ENCODE measurements around the gene CCL2.

DNA sequence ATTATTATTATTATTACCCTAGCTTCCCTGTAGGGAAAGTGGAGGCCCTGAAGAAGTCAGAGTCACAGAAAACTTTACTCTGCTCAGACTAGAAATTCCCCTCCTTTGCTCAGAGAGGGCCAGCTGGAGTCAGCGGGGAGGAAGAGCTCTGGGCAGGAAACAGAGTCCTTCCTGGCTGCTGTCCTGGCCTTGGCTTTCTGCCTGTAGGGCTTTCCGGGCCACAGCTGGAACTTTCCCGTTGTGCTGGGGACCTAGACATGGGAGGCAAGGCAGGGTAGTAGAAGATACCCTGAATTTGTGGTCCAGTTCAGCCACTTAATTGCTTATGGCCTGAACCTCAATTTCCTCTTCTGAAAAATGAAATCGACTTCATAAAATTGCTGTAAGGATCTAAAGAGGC lies 14.0 kb upstream of the CCL2 start:
- TF ChIP-seq, protein P1, sequence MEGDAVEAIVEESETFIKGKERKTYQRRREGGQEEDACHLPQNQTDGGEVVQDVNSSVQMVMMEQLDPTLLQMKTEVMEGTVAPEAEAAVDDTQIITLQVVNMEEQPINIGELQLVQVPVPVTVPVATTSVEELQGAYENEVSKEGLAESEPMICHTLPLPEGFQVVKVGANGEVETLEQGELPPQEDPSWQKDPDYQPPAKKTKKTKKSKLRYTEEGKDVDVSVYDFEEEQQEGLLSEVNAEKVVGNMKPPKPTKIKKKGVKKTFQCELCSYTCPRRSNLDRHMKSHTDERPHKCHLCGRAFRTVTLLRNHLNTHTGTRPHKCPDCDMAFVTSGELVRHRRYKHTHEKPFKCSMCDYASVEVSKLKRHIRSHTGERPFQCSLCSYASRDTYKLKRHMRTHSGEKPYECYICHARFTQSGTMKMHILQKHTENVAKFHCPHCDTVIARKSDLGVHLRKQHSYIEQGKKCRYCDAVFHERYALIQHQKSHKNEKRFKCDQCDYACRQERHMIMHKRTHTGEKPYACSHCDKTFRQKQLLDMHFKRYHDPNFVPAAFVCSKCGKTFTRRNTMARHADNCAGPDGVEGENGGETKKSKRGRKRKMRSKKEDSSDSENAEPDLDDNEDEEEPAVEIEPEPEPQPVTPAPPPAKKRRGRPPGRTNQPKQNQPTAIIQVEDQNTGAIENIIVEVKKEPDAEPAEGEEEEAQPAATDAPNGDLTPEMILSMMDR (conservative IDR thresholded peaks at IDR 0.05; ENCODE audit: low read depth, low read length): no peak
- TF ChIP-seq EZH2phosphoT487 (IDR thresholded peaks at IDR 0.05; ENCODE audit: borderline replicate concordance, low read length): no peak

All from PC-3 (cell line).